ENCODE data around the gene OR10A6.

Gene OR10A6

DNA sequence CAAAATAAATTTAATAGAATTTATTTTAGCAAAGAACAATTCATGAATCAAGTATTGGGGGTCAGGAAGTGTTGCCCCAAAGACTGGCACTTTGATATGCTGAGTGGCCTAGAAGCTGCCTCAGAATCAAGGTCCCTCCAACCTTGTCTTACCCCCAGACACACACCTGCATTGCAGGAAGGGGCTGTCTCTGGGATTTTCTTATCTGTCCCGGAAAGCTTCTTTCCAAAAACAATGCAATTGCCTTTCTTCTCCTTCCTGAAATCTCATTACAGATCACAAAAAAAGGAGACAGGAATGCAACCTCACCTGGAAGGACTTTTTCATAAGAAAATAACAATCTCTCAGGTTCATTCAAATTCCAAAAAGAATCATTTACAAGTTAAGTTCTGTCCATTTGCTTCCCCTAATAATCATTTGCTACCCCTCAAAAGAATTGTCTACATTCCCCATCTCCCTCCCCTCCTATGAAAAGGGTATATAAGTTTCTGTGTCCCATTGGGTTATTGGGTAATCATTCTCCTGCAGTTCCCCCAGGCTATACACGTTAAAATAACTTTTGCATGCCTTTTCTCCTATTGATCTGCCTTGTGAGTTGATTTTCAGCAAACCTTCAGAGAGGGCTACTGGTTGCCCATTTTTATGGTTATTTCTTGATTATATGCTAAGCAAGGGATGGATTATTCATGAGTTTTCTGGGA lies 21.3 kb downstream of the OR10A6 start:
- no peak for DNase-seq

DNA sequence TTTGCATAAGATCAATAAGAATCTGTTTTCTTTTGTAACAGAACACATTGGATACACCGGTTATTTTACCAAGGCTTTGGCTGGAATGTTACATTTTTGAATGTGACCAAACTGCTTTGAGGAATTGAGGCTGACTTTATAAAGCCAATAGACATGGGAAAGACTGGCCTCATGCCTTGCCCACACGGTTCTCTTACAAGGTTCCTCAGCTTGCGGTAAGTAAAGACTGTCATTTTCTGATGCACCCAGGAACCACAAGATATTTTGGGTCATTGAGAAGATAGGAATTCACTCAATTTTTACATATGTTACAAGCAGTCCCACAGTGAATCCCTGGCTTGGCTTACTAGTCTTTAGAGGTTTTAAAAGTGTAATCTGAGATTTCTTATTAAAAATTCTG lies 23.9 kb downstream of the OR10A6 start:
- no peak for DNase-seq

GRCh38 chr11:7906481-7906880 lies 24.6 kb downstream of the OR10A6 start:
- no peak for DNase-seq

DNA sequence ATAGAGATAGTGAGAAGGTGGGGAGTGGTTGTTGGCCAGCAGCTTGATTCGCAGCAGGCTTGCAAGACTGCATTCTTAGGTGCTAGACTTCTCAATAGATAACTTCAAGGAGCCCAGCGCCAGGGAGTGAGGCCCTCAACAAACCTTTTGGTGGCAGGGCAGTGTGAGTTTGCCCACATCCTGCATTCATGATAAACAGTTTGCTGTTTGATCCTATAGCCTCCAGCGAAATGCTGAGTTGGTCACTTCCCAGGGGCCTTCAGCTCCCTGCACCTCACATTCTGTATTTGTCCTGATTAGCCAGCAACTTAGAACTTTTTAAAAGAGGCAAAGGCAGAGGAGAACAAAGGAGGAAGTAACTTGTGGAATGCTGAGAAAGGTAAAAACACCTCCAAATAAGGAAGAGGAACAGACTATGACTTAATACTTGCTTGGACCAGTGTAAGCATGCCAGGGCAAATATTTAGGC lies 25.1 kb downstream of the OR10A6 start:
- DNase-seq = no peak

DNA sequence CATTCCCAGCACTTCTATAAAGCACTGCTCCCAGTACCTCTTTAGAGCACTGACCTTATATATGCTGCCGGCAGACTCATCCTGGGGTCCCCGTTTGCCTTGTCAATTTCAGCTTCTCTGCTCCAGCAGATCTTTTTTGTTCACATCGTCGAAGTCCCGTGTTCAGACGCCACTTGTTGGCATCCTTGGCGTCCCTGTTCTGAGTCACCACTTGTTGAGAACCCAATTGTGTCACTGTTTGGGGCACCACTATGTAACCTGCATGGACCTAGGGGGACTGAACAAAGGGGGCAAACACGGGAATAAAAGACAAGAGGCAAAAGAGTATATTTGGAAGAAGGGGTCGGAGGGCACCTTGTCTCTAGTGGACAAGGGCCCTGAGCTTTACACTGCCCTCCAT lies 25.5 kb downstream of the OR10A6 start:
- DNase-seq = no peak

DNA sequence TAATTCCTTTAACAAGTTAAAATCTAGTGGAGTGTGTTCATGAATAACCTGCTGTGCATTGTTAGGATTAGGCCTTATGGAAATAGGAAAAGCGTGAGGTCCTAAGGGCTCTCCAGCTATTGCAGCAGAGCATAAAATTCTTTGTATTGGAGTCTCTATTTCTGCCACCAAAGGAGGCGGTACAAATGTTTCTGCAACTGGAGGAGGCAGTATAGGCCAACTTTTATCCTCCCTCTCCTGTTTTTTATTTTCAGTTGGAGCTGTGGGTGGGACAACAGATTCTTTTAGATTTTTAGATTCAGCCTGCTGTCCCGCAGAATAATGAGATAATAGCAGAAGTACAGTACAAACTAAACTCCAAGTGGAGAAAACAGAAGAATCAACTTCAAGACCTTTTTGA lies 26.2 kb downstream of the OR10A6 start:
- DNase-seq = no peak

DNA sequence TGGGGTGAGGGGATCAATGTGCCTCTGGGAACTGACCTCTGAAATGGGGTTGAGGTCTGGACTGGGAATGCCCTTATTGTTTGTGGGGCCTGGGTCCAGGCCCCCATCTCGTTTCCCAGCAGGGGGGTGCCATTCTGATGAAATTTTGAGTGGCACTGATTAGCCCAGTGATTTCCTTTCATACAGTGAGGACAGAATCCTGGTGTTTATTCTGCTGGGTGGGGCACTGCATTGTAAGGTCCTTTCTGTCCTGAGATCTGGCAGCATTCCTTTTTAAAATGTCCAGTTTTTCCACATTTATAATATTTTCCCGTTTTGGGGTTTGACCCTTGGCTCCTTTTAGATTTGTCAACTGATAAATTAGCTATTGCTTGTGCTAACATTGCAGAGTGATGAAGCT lies 27.1 kb downstream of the OR10A6 start:
- DNase-seq = no peak

GRCh38 chr11:7901319-7901854 lies 29.7 kb downstream of the OR10A6 start:
- DNase-seq = no peak

DNA sequence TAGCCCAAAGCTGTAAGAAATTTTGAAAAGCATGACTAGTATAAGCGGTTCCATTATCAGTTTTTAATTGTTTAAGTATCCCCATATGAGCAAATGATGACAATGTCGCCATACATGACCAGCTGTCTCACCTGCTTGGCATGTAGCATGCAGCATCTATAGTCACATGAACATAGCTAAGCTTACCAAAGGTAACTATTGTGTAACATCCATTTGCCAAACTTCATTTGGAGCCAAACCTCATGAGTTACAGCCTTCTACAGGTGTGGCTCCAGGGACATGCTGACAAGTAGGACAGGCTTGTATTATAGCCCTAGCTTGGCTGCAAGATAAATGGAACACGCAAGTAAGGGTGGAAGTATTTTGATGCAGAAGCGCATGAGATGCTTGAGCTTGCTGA lies 30.4 kb downstream of the OR10A6 start:
- DNase-seq = no peak

- no peak for DNase-seq
Observed at GRCh38 chr11:7899418-7899817, 31.6 kb downstream of the OR10A6 start.

DNA sequence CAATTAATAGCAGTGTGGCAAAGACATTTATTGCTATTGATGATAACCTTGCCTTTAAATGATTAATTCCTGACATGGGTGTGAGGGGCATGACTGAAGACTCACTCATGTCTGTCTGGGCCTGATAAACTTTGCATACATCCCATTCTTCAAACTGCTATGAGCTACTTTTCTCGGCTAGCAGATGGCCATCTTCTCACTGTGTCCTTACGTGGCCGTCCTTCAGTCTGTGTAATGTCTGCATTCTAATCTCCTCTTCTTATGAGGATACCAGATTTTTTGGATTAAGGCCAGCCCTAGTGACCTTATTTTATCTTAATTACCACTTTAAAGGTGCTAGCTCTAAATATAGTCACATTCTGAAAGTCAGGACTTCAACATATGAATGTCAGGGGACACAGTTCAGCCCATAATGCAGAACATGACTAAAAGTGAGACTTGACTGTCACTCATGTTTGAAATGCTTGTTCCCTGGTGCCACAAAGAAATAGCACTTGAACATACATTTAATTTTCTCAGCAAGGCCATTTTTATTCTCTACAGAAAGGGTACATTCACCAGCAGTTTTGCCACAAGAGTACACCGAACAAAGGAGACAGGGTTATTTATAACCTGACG lies 32.3 kb downstream of the OR10A6 start:
- no peak for DNase-seq

GRCh38 chr11:7896009-7896785 lies 34.9 kb downstream of the OR10A6 start:
- DNase-seq = no peak

DNA sequence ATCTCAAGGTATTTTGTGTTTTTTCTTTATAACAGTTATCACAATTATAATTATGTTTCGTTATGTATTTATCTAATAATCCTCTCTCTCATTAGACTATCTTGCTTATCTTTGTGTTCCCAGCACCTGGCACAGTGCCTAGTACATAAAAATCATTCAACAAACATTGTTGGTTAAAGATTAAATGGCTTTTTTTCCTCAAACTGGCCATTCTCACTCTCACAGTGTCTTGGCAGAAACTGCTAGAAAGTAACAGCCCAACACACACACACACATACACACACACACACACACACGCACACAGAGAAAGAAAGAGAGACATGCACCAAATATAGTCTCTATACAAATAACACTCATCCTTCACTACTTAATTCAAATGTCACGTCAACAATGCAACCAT lies 36.8 kb downstream of the OR10A6 start:
- DNase-seq = no peak

- DNase-seq = no peak
Observed at GRCh38 chr11:7893796-7894195, 37.3 kb downstream of the OR10A6 start.

GRCh38 chr11:7892840-7893254 lies 38.2 kb downstream of the OR10A6 start:
- no peak for DNase-seq

DNA sequence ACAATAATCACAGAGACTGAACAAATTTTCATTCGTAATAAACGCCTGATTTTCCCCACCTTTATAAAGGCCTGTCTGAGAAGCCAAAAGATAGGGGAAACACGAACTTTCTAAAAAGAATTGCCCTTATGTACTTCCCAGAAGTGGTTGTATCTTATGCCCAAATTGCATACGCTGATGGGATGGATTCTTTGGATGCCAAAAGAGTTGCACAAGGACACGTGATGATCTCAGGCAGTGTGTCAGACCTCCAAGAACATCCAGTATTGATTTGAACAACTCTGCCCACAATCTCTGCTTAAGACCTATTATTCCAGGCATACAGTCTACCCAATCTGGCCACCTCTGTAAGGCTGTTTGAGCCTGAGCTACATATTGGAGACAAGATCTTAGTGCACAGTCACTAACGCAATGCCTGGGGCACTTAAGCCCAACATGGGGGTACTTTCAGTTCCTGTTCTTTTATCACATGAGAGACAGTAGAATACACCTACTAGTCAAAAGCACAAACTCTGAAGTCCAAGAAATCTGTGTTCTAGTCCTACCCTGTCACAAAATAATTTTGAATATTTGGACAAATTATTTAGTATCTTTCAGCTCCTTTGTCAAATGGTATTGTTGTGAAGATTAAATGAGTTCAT lies 38.9 kb downstream of the OR10A6 start:
- DNase-seq = no peak

DNA sequence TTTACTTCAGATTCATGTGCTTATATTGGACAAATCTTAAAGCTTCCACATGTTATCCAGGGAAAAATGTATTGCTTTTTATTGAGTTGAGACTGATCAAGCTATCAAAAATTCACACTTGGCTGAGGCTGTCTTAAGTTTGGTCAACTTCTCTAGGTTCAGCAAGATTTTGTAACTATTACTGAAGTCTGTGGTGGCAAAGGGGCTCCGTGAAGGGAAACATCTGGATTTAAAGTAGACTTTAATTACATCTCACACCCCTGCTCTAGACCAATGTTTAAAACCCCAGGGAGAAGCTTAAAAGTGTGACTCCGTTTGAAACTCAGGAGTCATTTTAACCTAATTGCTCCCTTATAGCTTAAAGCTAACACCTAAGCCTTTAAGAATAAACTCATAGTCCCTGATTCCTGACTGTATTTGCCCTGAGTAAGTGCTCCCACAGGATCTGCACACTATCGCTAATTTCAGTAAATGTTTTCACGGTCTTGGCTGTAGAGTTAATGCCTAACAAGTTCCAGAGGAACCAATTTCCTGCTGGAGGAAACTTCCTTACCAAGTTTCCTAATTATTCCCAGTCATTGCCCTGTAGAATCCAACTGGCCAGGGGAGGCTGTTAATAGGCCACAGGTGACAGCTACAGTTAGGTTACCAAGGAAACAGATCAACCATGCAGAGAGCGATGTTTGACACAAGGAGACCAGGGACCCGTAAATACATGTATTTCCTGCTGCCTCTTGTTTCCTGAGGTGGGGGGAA lies 40.5 kb downstream of the OR10A6 start:
- no peak for DNase-seq

DNA sequence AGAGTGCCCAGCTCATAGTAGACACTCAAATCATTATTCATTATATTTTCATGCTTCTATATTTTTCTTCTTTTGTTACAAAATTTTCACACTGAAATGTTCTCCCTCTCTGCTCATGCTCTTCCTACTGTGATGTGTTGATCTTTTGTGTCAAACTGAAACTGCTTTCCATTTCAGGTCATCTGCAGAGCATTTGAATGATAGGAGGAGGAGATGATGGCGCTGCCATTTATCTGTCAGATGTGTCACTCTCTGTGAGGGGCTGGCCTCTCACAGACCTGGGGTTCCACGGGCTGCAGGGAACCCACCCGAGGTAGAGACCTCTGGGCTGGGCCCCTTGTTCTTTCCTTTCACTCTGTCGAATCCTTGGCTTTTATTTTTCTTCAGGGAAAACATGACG lies 41.1 kb downstream of the OR10A6 start:
- DNase-seq = no peak

- no peak for DNase-seq
Observed at GRCh38 chr11:7882860-7883259, 48.2 kb downstream of the OR10A6 start.
